ENCODE data around the gene CHEK2. TPM values are rescaled to one million over a fixed set of nuclear protein-coding genes. Genes with fewer than 3 reads are reported as not detected.

The CHEK2 gene
- 10 to 100 TPM; 47.8 to 52.6 TPM for total RNA-seq

- no peaks in the 10 kb centered on the region for H3K27me3 Mint-ChIP-seq (ENCODE audit: low read depth)
These were observed at the start of gene CHEK2, which contains the start of gene HSCB for GRCh38 chr22:28741785-28742561. Gene CHEK2 (minus strand): TSS chr22:28741820. CDS start chr22:28734721, 7,099 bp downstream. Gene HSCB (plus strand): TSS chr22:28742039. CDS start chr22:28742096, 57 bp downstream.

GRCh38 chr22:28791124-28791523 is 49.5 kb upstream of the CHEK2 start:
- Mint-ChIP-seq H3K27ac (no peak overlapping the region), H3K9me3 (no peaks in the 10 kb centered on the region), H3K4me1 (ENCODE audit: low read depth) (peaks cover 34% of the 10 kb centered on the region), H3K36me3 (ENCODE audit: low read depth) (peaks cover 32% of the 10 kb centered on the region), H3K4me3 (no peak overlapping the region), H3K27me3 (ENCODE audit: low read depth) (no peaks in the 10 kb centered on the region)
- CTCF ChIA-PET: interaction anchor here (0.6 to 4.5 kb wide), 7 partner anchors 10 to 119 kb away, joined by 3 to 31 read pairs (median 3); partner anchors contain the start of gene XBP1
- no peak for DNase-seq
- intact Hi-C loops (cut with micrococcal nuclease): no loop called here

More at GRCh38 chr22:28741785-28742561, at the start of gene CHEK2, which contains the start of gene HSCB:
- peaks cover 22% of the 10 kb centered on the region for H3K36me3 Mint-ChIP-seq (ENCODE audit: low read depth)
- intact Hi-C loops (cut with micrococcal nuclease): loop anchor here (1.0 to 5.0 kb wide), 8 partner anchors 30 to 810 kb away; partner anchors contain the start of genes CCDC117, RHBDD3, THOC5 and TTC28
- peak within 1 kb of the TSS; percentile 89 for H3K4me3 Mint-ChIP-seq
- H3K27ac Mint-ChIP-seq: peak within 1 kb of the TSS; percentile 96
- DNase-seq: peak; percentile 99
- H3K9me3 Mint-ChIP-seq: no peaks in the 10 kb centered on the region
- CTCF ChIA-PET: interaction anchor here (1.5 to 2.3 kb wide), 2 partner anchors 70 to 71 kb away, joined by 3 to 5 read pairs; no protein-coding TSS in a partner anchor
- peaks cover 20% of the 10 kb centered on the region for H3K4me1 Mint-ChIP-seq (ENCODE audit: low read depth)

GRCh38 chr22:28788601-28789000 is 47.0 kb upstream of the CHEK2 start:
- intact Hi-C loops (cut with micrococcal nuclease): no loop called here
- no peak overlapping the region for H3K27ac Mint-ChIP-seq
- peaks cover 25% of the 10 kb centered on the region for H3K36me3 Mint-ChIP-seq (ENCODE audit: low read depth)
- CTCF ChIA-PET: interaction anchor here (0.5 to 4.5 kb wide), 4 partner anchors 40 to 607 kb away, joined by 3 to 31 read pairs (median 3); no protein-coding TSS in a partner anchor
- no peak overlapping the region for H3K4me3 Mint-ChIP-seq
- peaks cover 16% of the 10 kb centered on the region for H3K4me1 Mint-ChIP-seq (ENCODE audit: low read depth)
- DNase-seq: no peak
- no peaks in the 10 kb centered on the region for H3K9me3 Mint-ChIP-seq
- H3K27me3 Mint-ChIP-seq (ENCODE audit: low read depth): no peaks in the 10 kb centered on the region

DNA sequence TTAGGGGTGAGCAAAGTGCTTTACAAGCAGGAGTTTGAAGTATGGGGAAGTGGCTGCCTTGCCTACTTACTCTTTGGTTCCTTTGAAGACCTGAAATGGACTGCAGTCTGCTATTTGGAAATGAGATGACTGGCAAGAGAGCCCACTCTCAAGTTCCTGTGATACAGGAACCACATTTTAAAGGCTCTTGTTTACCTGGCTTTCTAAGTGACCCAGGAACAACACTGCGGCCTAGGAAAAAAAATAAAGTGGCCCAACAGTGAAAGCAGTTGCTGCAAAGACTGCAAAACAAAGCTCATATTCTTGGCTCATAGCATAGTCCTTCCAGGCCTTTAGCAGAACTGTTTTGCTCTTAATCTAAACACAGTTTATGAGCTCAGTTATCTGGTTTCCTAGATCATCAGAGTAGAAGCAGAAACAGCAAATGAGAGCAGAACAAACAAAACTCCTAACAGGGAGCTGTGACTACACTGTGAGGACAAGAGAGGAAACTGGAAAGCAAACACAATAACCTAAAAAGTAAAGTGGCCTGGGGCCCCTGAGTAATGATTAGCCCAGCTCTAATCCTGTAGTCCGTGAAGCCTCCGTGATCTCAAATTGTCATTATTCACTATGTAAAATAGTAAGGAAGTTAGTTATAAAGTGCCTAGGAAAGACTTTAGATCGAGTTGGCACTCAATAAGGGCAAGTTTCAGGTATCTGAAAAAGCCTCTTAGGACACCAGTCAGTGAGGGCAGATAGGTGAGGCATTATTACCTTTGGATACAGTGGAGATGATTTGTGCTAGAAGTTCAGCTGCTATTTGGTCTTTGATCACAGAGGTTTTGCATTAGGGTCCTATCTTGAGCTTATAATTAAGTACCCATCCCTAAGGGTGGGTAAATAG is 42.4 kb upstream of the CHEK2 start:
- Mint-ChIP-seq H3K9me3 (no peaks in the 10 kb centered on the region), H3K36me3 (ENCODE audit: low read depth) (peaks cover 28% of the 10 kb centered on the region), H3K27me3 (ENCODE audit: low read depth) (no peaks in the 10 kb centered on the region), H3K4me1 (ENCODE audit: low read depth) (peaks cover 7% of the 10 kb centered on the region), H3K4me3 (no peak overlapping the region), H3K27ac (no peak overlapping the region)
- intact Hi-C loops (cut with micrococcal nuclease): no loop called here
- CTCF ChIA-PET: no interaction called here
- DNase-seq: no peak

- Mint-ChIP-seq H3K9me3 (no peaks in the 10 kb centered on the region), H3K27me3 (ENCODE audit: low read depth) (no peaks in the 10 kb centered on the region), H3K4me3 (no peak overlapping the region), H3K27ac (no peak overlapping the region), H3K36me3 (ENCODE audit: low read depth) (peaks cover 28% of the 10 kb centered on the region), H3K4me1 (ENCODE audit: low read depth) (peaks cover 27% of the 10 kb centered on the region)
- DNase-seq: no peak
- CTCF ChIA-PET: interaction anchor here (1.1 to 1.2 kb wide), 2 partner anchors 8 to 48 kb away, joined by 3 to 4 read pairs; partner anchors contain the start of gene CCDC117
- intact Hi-C loops (cut with micrococcal nuclease): no loop called here
These were observed 38.7 kb upstream of the CHEK2 start for GRCh38 chr22:28780296-28780695.

GRCh38 chr22:28779833-28780232 is 38.2 kb upstream of the CHEK2 start:
- Mint-ChIP-seq H3K9me3 (no peaks in the 10 kb centered on the region), H3K27me3 (ENCODE audit: low read depth) (no peaks in the 10 kb centered on the region), H3K4me3 (no peak overlapping the region), H3K36me3 (ENCODE audit: low read depth) (peaks cover 26% of the 10 kb centered on the region), H3K4me1 (ENCODE audit: low read depth) (peaks cover 30% of the 10 kb centered on the region), H3K27ac (no peak overlapping the region)
- no peak for DNase-seq
- intact Hi-C loops (cut with micrococcal nuclease): no loop called here
- CTCF ChIA-PET: interaction anchor here (0.9 kb wide), 1 partner anchor 23 kb away, joined by 3 read pairs; no protein-coding TSS in a partner anchor

DNA sequence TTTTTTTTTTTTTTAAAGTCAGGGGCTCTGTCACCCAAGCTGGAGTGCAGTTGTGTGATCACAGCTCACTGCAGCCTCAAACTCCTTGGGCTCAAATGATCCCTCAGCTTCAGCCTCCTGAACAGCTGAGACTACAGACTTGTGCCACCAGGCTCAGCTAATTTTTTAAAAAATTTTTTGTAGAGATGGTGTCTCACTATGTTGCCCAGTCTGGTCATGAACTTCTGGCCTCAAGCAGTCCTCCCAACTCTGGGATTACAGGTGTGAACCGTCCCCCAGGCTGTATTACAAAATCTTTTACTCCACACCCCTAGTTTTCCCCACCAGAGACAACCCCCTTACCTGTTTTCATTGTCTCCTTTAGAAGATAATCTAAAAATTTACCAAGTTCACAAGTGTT is 32.8 kb upstream of the CHEK2 start:
- CTCF ChIA-PET: interaction anchor here (1.2 to 1.5 kb wide), 2 partner anchors 10 to 19 kb away, joined by 3 read pairs; no protein-coding TSS in a partner anchor
- no peak for DNase-seq
- Mint-ChIP-seq H3K9me3 (no peaks in the 10 kb centered on the region), H3K27ac (peak overlapping the region; percentile 9), H3K4me3 (peak overlapping the region; percentile 34), H3K4me1 (ENCODE audit: low read depth) (peaks cover 37% of the 10 kb centered on the region), H3K36me3 (ENCODE audit: low read depth) (peaks cover 19% of the 10 kb centered on the region), H3K27me3 (ENCODE audit: low read depth) (no peaks in the 10 kb centered on the region)
- intact Hi-C loops (cut with micrococcal nuclease): loop anchor here (5.0 kb wide), 2 partner anchors 102 to 183 kb away; no protein-coding TSS in a partner anchor

- no peaks in the 10 kb centered on the region for H3K9me3 Mint-ChIP-seq
- H3K4me1 Mint-ChIP-seq (ENCODE audit: low read depth): peaks cover 34% of the 10 kb centered on the region
- DNase-seq: no peak
- no peaks in the 10 kb centered on the region for H3K27me3 Mint-ChIP-seq (ENCODE audit: low read depth)
- intact Hi-C loops (cut with micrococcal nuclease): loop anchor here (1.0 to 5.0 kb wide), 4 partner anchors 26 to 184 kb away; no protein-coding TSS in a partner anchor
- CTCF ChIA-PET: interaction anchor here (0.6 to 1.5 kb wide), 6 partner anchors 9 to 38 kb away, joined by 3 to 5 read pairs (median 4); no protein-coding TSS in a partner anchor
- peak overlapping the region; percentile 98 for H3K27ac Mint-ChIP-seq
- peak overlapping the region; percentile 99 for H3K4me3 Mint-ChIP-seq
- H3K36me3 Mint-ChIP-seq (ENCODE audit: low read depth): peaks cover 19% of the 10 kb centered on the region
These were observed 31.8 kb upstream of the CHEK2 start for GRCh38 chr22:28773461-28773867.

- intact Hi-C loops (cut with micrococcal nuclease): loop anchor here (1.0 to 5.0 kb wide), 6 partner anchors 26 to 299 kb away; partner anchors contain the start of gene HSCB
- H3K27me3 Mint-ChIP-seq (ENCODE audit: low read depth): no peaks in the 10 kb centered on the region
- H3K36me3 Mint-ChIP-seq (ENCODE audit: low read depth): peaks cover 19% of the 10 kb centered on the region
- H3K4me3 Mint-ChIP-seq: peak within 1 kb of the TSS; percentile 99
- peaks cover 29% of the 10 kb centered on the region for H3K4me1 Mint-ChIP-seq (ENCODE audit: low read depth)
- CTCF ChIA-PET: interaction anchor here (0.6 to 1.5 kb wide), 9 partner anchors 8 to 40 kb away, joined by 3 to 6 read pairs (median 4); no protein-coding TSS in a partner anchor
- peak within 1 kb of the TSS; percentile 98 for H3K27ac Mint-ChIP-seq
- no peaks in the 10 kb centered on the region for H3K9me3 Mint-ChIP-seq
- DNase-seq: peak; percentile 97
These were observed 31.2 kb upstream of the CHEK2 start, which contains the start of gene CCDC117 for GRCh38 chr22:28772633-28773460. Gene CCDC117 (plus strand): TSS chr22:28772695. CDS start chr22:28772850, 155 bp downstream.

- Mint-ChIP-seq H3K27me3 (ENCODE audit: low read depth) (no peaks in the 10 kb centered on the region), H3K27ac (no peak overlapping the region), H3K4me3 (no peak overlapping the region), H3K9me3 (no peaks in the 10 kb centered on the region), H3K36me3 (ENCODE audit: low read depth) (peaks cover 19% of the 10 kb centered on the region), H3K4me1 (ENCODE audit: low read depth) (peaks cover 25% of the 10 kb centered on the region)
- CTCF ChIA-PET: no interaction called here
- DNase-seq: no peak
- intact Hi-C loops (cut with micrococcal nuclease): loop anchor here (5.0 kb wide), 2 partner anchors 99 to 186 kb away; no protein-coding TSS in a partner anchor
These were observed 29.7 kb upstream of the CHEK2 start for GRCh38 chr22:28771195-28771791.

Measured in activated naive CD4-positive, alpha-beta T cell treated with anti-CD3 and anti-CD28 coated beads for 36 hours (primary cell).